Smooth muscle cell (in vitro differentiated cells): ENCODE data around the gene OBSCN. TPM values are rescaled to one million over a fixed set of nuclear protein-coding genes. Genes with fewer than 3 reads are reported as not detected.

Experiments
- DNase-seq: peaks from one replicate; lab custom pipeline; 2025; ENCODE audit not compliant: unreplicated experiment; lab: John Stamatoyannopoulos, UW
- H2AFZ ChIP-seq: fragments of 200-600 bp; sonication (generic); 2 replicates; pipeline ENCODE4 v1.6.0; 2016; ENCODE audit warnings: antibody characterized with exemption, low read depth, mild to moderate bottlenecking
- H3F3A ChIP-seq: fragments of 200-600 bp; sonication (generic); 2 replicates; pipeline ENCODE4 v1.6.0; 2017; ENCODE audit warnings: antibody characterized with exemption, low read depth
- H3K27ac ChIP-seq: fragments of 200-600 bp; sonication (generic); 2 replicates; pipeline ENCODE4 v1.5.1; 2016; ENCODE audit warnings: low read depth, mild to moderate bottlenecking
- H3K27me3 ChIP-seq: fragments of 200-600 bp; sonication (generic); 2 replicates; pipeline ENCODE4 v1.6.1; 2016; ENCODE audit warnings: low read depth, mild to moderate bottlenecking
- H3K36me3 ChIP-seq: fragments of 200-600 bp; sonication (generic); 2 replicates; pipeline ENCODE4 v1.5.1; 2016; ENCODE audit warnings: low read depth
- H3K4me1 ChIP-seq: fragments of 200-600 bp; sonication (generic); 2 replicates; pipeline ENCODE4 v1.5.1; 2016; ENCODE audit warnings: low read depth
- H3K4me2 ChIP-seq: fragments of 200-600 bp; sonication (generic); 2 replicates; pipeline ENCODE4 v1.6.0; 2016; ENCODE audit warnings: mild to moderate bottlenecking
- H3K4me3 ChIP-seq: fragments of 200-600 bp; sonication (generic); 2 replicates; pipeline ENCODE4 v1.5.1; 2016; ENCODE audit warnings: mild to moderate bottlenecking
- H3K79me2 ChIP-seq: fragments of 200-600 bp; sonication (generic); 2 replicates; pipeline ENCODE4 v1.6.0; 2016; ENCODE audit warnings: low read depth, mild to moderate bottlenecking
- H3K9ac ChIP-seq: fragments of 200-600 bp; sonication (generic); 2 replicates; pipeline ENCODE4 v1.6.0; 2016; ENCODE audit warnings: low read depth
- H3K9me3 ChIP-seq: fragments of 200-600 bp; sonication (generic); replicated peaks from 2 replicates; pipeline ENCODE4 v1.5.1; 2016; ENCODE audit warnings: low read depth
- H4K20me1 ChIP-seq: fragments of 200-600 bp; sonication (generic); 2 replicates; pipeline ENCODE4 v1.6.0; 2016; ENCODE audit warnings: low read depth
- CTCF ChIP-seq: fragments of 200-600 bp; sonication (generic); IDR thresholded peaks from 2 replicates; pipeline ENCODE4 v1.5.1; 2017; ENCODE audit warnings: borderline replicate concordance, mild to moderate bottlenecking, antibody characterized with exemption; ENCODE audit not compliant: insufficient read depth, poor library complexity, severe bottlenecking
- WGBS: methylation state at CpG from one replicate; pipeline ENCODE4 v1.1.7; 2016; ENCODE audit warnings: low lambda C conversion rate; 5-methylcytosine and 5-hydroxymethylcytosine counted together
- polyA plus RNA-seq: library from polyadenylated mRNA; unstranded; fragments of >200 nt; fragmentation: Nextera tagmentation; extraction: Ambion mirVana; gene quantifications from 2 replicates; pipeline ENCODE4 v1.2.1, GENCODE V29; 2016
- total RNA-seq: library from RNA; depleted of rRNA; stranded (reverse); fragments of >200 nt; gene quantifications from 2 replicates; pipeline ENCODE4 v1.2.3, GENCODE V29; 2014

The OBSCN gene
- total and polyA plus RNA-seq, 2 experiments from 2014 or later: 3.8 to 10.6 TPM

GRCh38 chr1:228341450-228341813, 133.6 kb downstream of the OBSCN start:
- Histone ChIP-seq H3K4me3 (no peak overlapping the region), H3K9ac (no peak overlapping the region), H2AFZ (no peak overlapping the region), H3F3A (no peaks in the 10 kb centered on the region), H3K4me2 (no peak overlapping the region), H3K79me2 (no peaks in the 10 kb centered on the region), H3K4me1 (no peaks in the 10 kb centered on the region), H3K27ac (no peak overlapping the region), H3K27me3 (no peaks in the 10 kb centered on the region), H4K20me1 (no peaks in the 10 kb centered on the region), H3K9me3 (no peaks in the 10 kb centered on the region), H3K36me3 (no peaks in the 10 kb centered on the region)
- 97% methylated on average over 5 of the region's 17 CpGs for WGBS
- DNase-seq: no peak
- no peak for TF ChIP-seq CTCF

- H3K36me3 ChIP-seq: no peaks in the 10 kb centered on the region
- H3F3A ChIP-seq: no peaks in the 10 kb centered on the region
- H3K9me3 ChIP-seq: no peaks in the 10 kb centered on the region
- no peak overlapping the region for H3K4me3 ChIP-seq
- no peak overlapping the region for H2AFZ ChIP-seq
- H3K4me1 ChIP-seq: no peaks in the 10 kb centered on the region
- H3K9ac ChIP-seq: no peak overlapping the region
- no peaks in the 10 kb centered on the region for H3K27me3 ChIP-seq
- DNase-seq: no peak
- no peak overlapping the region for H3K4me2 ChIP-seq
- no peaks in the 10 kb centered on the region for H3K79me2 ChIP-seq
- 97% methylated on average over 20 of the region's 20 CpGs for WGBS
- H4K20me1 ChIP-seq: no peaks in the 10 kb centered on the region
- no peak for TF ChIP-seq CTCF
- H3K27ac ChIP-seq: no peak overlapping the region
Measured at GRCh38 chr1:228341814-228342626, 134.2 kb downstream of the OBSCN start.

- Histone ChIP-seq H3K9me3 (no peaks in the 10 kb centered on the region), H3K4me3 (no peak overlapping the region), H3K4me1 (no peaks in the 10 kb centered on the region), H4K20me1 (no peaks in the 10 kb centered on the region), H2AFZ (no peak overlapping the region), H3K79me2 (no peaks in the 10 kb centered on the region), H3K4me2 (no peak overlapping the region), H3K9ac (no peak overlapping the region), H3K27me3 (no peaks in the 10 kb centered on the region), H3F3A (no peaks in the 10 kb centered on the region), H3K27ac (no peak overlapping the region), H3K36me3 (no peaks in the 10 kb centered on the region)
- no peak for DNase-seq
- no peak for TF ChIP-seq CTCF
- 93% methylated on average over 8 of the region's 8 CpGs for WGBS
Measured at GRCh38 chr1:228342627-228343190, 134.9 kb downstream of the OBSCN start.

- no peaks in the 10 kb centered on the region for H3K9me3 ChIP-seq
- H4K20me1 ChIP-seq: no peaks in the 10 kb centered on the region
- H3K36me3 ChIP-seq: no peaks in the 10 kb centered on the region
- H3K4me1 ChIP-seq: no peaks in the 10 kb centered on the region
- H3K4me2 ChIP-seq: no peak overlapping the region
- no peaks in the 10 kb centered on the region for H3K27me3 ChIP-seq
- H3K27ac ChIP-seq: no peak overlapping the region
- no peaks in the 10 kb centered on the region for H3F3A ChIP-seq
- H3K9ac ChIP-seq: no peak overlapping the region
- H3K79me2 ChIP-seq: no peaks in the 10 kb centered on the region
- no peak for TF ChIP-seq CTCF
- no peak overlapping the region for H2AFZ ChIP-seq
- no peak overlapping the region for H3K4me3 ChIP-seq
- DNase-seq: no peak
- 96% methylated on average over 19 of the region's 19 CpGs for WGBS
Measured at GRCh38 chr1:228343191-228343661, 135.4 kb downstream of the OBSCN start.
